Thymus (tissue), 14 donors: ENCODE measurements around the gene FLOT2. TPM values are rescaled to one million over a fixed set of nuclear protein-coding genes. Genes with fewer than 3 reads are reported as not detected.

Experiments
- DNase-seq, 9 donors: peaks; one replicate each; pipeline ENCODE4 v3.0.0-alpha.2; 2013; ENCODE audit warnings: low spot score in 9 of 9, low read depth in 6 of 9, missing footprints in 1 of 9
- H3K27ac ChIP-seq, 2 donors: one replicate each; pipeline ENCODE4 v1.5.1; 2013; ENCODE audit warnings: control low read depth in 1 of 2, low read depth in 1 of 2, low read length in 1 of 2, mild to moderate bottlenecking in 1 of 2, moderate library complexity in 1 of 2
- H3K27me3 ChIP-seq, 2 donors: one replicate each; pipeline ENCODE4 v1.5.1; 2013; ENCODE audit warnings: low read length in 1 of 2; ENCODE audit not compliant: control insufficient read depth in 2 of 2, insufficient read depth in 1 of 2
- H3K36me3 ChIP-seq, 2 donors: one replicate each; pipeline ENCODE4 v1.5.1; 2013; ENCODE audit warnings: low read length in 1 of 2, mild to moderate bottlenecking in 1 of 2, moderate library complexity in 1 of 2; ENCODE audit not compliant: control insufficient read depth in 2 of 2, insufficient read depth in 2 of 2
- H3K4me1 ChIP-seq, 2 donors: one replicate each; pipeline ENCODE4 v1.5.1; 2013; ENCODE audit warnings: low read length in 2 of 2; ENCODE audit not compliant: control insufficient read depth in 2 of 2, insufficient read depth in 2 of 2
- H3K4me3 ChIP-seq, 2 donors: one replicate each; pipeline ENCODE4 v1.5.1; 2013; ENCODE audit warnings: low read length in 2 of 2, control low read depth in 1 of 2, mild to moderate bottlenecking in 1 of 2
- H3K9me3 ChIP-seq, 2 donors: one replicate each; pipeline ENCODE4 v1.5.1; 2013; ENCODE audit warnings: low read length in 1 of 2, mild to moderate bottlenecking in 1 of 2; ENCODE audit not compliant: control insufficient read depth in 2 of 2, insufficient read depth in 1 of 2
- WGBS: extraction: QIAGEN DNeasy Blood & Tissue Kit; methylation state at CpG from one replicate; pipeline ENCODE4 v1.1.7; 2013; 5-methylcytosine and 5-hydroxymethylcytosine counted together
- long read RNA-seq, 10 donors: transcript quantifications; one replicate each; lab custom pipeline, GENCODE V29; 2026
- polyA plus RNA-seq: library from polyadenylated mRNA; stranded (reverse); fragments of 200-250 nt; gene quantifications from one replicate; pipeline ENCODE4 v1.2.3, GENCODE V29; 2013
- total RNA-seq: library from RNA; stranded (reverse); fragments of 120-200 nt; gene quantifications from one replicate; pipeline ENCODE4 v1.2.4, GENCODE V29; 2013
- donor health status: healthy.

The FLOT2 gene
- 29.9 TPM for total RNA-seq
- polyA plus RNA-seq: 82.1 TPM
- long read RNA-seq, donor 1, partial matches to known transcripts: 0 of 2 reads
- long read RNA-seq, donor 1, other reads (novel, unspliced or antisense): 0 of 2 reads
- long read RNA-seq, donor 2: 0 reads
- long read RNA-seq, donor 3, transcript FLOT2-202 (11 exons, 2,618 nt): major isoform, 8 of 8 reads
- long read RNA-seq, donor 3, partial matches to known transcripts: 0 of 8 reads
- long read RNA-seq, donor 3, other reads (novel, unspliced or antisense): 0 of 8 reads
- long read RNA-seq, donor 4, transcript FLOT2-202 (11 exons, 2,618 nt): major isoform, 12 of 15 reads
- long read RNA-seq, donor 4, partial matches to known transcripts: 0 of 15 reads
- long read RNA-seq, donor 4, other reads (novel, unspliced or antisense): 0 of 15 reads
- long read RNA-seq, donor 5, transcript FLOT2-202 (11 exons, 2,618 nt): major isoform, 18 of 25 reads
- long read RNA-seq, donor 5, partial matches to known transcripts: 5 of 25 reads
- long read RNA-seq, donor 5, other reads (novel, unspliced or antisense): 0 of 25 reads
- long read RNA-seq, donor 6, transcript FLOT2-202 (11 exons, 2,618 nt): major isoform, 20 of 20 reads
- long read RNA-seq, donor 6, partial matches to known transcripts: 0 of 20 reads
- long read RNA-seq, donor 6, other reads (novel, unspliced or antisense): 0 of 20 reads
- long read RNA-seq, donor 7, transcript FLOT2-202 (11 exons, 2,618 nt): major isoform, 8 of 9 reads
- long read RNA-seq, donor 7, partial matches to known transcripts: 0 of 9 reads
- long read RNA-seq, donor 7, other reads (novel, unspliced or antisense): 0 of 9 reads
- long read RNA-seq, donor 8, transcript FLOT2-202 (11 exons, 2,618 nt): major isoform, 9 of 9 reads
- long read RNA-seq, donor 8, partial matches to known transcripts: 0 of 9 reads
- long read RNA-seq, donor 8, other reads (novel, unspliced or antisense): 0 of 9 reads
- long read RNA-seq, donor 9, transcript FLOT2-202 (11 exons, 2,618 nt): major isoform, 11 of 11 reads
- long read RNA-seq, donor 9, partial matches to known transcripts: 0 of 11 reads
- long read RNA-seq, donor 9, other reads (novel, unspliced or antisense): 0 of 11 reads
- long read RNA-seq, donor 10, transcript FLOT2-202 (11 exons, 2,618 nt): major isoform, 15 of 15 reads
- long read RNA-seq, donor 10, partial matches to known transcripts: 0 of 15 reads
- long read RNA-seq, donor 10, other reads (novel, unspliced or antisense): 0 of 15 reads

GRCh38 chr17:28896884-28897768, at the start of gene FLOT2:
Gene FLOT2 (minus strand): TSS chr17:28897733. CDS start chr17:28897574, 159 bp downstream.
- peaks cover 0 to 3% of the 10 kb centered on the region in 2 donors for H3K36me3 ChIP-seq
- H3K27me3 ChIP-seq: no peaks in the 10 kb centered on the region
- peak within 1 kb of the TSS; percentile 75 to 83 for H3K4me3 ChIP-seq
- peak in 8 of 9 donors; percentile 15 to 84 (median 57) for DNase-seq
- peaks cover 24 to 44% of the 10 kb centered on the region in 2 donors for H3K4me1 ChIP-seq
- under 1% methylated on average over 73 of the region's 73 CpGs for WGBS
- H3K9me3 ChIP-seq: peaks cover 0 to 5% of the 10 kb centered on the region in 2 donors
- peak within 1 kb of the TSS; percentile 83 to 94 for H3K27ac ChIP-seq

- no peak for DNase-seq
- peaks cover 15 to 37% of the 10 kb centered on the region in 2 donors for H3K4me1 ChIP-seq
- H3K27ac ChIP-seq: no peak overlapping the region
- H3K9me3 ChIP-seq: no peaks in the 10 kb centered on the region
- no peak overlapping the region for H3K4me3 ChIP-seq
- 61% methylated on average over 4 of the region's 4 CpGs for WGBS
- peaks cover 9 to 42% of the 10 kb centered on the region in 2 donors for H3K36me3 ChIP-seq
- H3K27me3 ChIP-seq: no peaks in the 10 kb centered on the region
Observed at GRCh38 chr17:28946239-28946638, 48.7 kb upstream of the FLOT2 start.

GRCh38 chr17:28944862-28945741, 47.6 kb upstream of the FLOT2 start:
- Histone ChIP-seq H3K4me1 (peaks cover 15 to 37% of the 10 kb centered on the region in 2 donors), H3K4me3 (no peak overlapping the region), H3K36me3 (peaks cover 9 to 51% of the 10 kb centered on the region in 2 donors), H3K27me3 (no peaks in the 10 kb centered on the region), H3K9me3 (no peaks in the 10 kb centered on the region), H3K27ac (no peak overlapping the region)
- 92% methylated on average over 8 of the region's 8 CpGs for WGBS
- DNase-seq: no peak

- Histone ChIP-seq H3K36me3 (peaks cover 14 to 56% of the 10 kb centered on the region in 2 donors), H3K4me3 (no peak overlapping the region), H3K27me3 (no peaks in the 10 kb centered on the region), H3K27ac (no peak overlapping the region), H3K9me3 (no peaks in the 10 kb centered on the region), H3K4me1 (peaks cover 15 to 37% of the 10 kb centered on the region in 2 donors)
- no peak for DNase-seq
- 99% methylated on average over 4 of the region's 4 CpGs for WGBS
Observed at GRCh38 chr17:28944343-28944742, 46.8 kb upstream of the FLOT2 start.

- peaks cover 17 to 61% of the 10 kb centered on the region in 2 donors for H3K36me3 ChIP-seq
- H3K27ac ChIP-seq: no peak overlapping the region
- peaks cover 5 to 35% of the 10 kb centered on the region in 2 donors for H3K4me1 ChIP-seq
- H3K27me3 ChIP-seq: no peaks in the 10 kb centered on the region
- WGBS: 95% methylated on average over 2 of the region's 2 CpGs
- H3K4me3 ChIP-seq: no peak overlapping the region
- no peaks in the 10 kb centered on the region for H3K9me3 ChIP-seq
- no peak for DNase-seq
Observed at GRCh38 chr17:28942925-28943324, 45.4 kb upstream of the FLOT2 start.

GRCh38 chr17:28941251-28941650, 43.7 kb upstream of the FLOT2 start:
- Histone ChIP-seq H3K27ac (no peak overlapping the region), H3K4me1 (peaks cover 5 to 27% of the 10 kb centered on the region in 2 donors)

GRCh38 chr17:28940675-28941074, 43.1 kb upstream of the FLOT2 start:
- H3K27me3 ChIP-seq: no peaks in the 10 kb centered on the region
- H3K27ac ChIP-seq: no peak overlapping the region
- peaks cover 15 to 62% of the 10 kb centered on the region in 2 donors for H3K36me3 ChIP-seq
- peaks cover 5 to 28% of the 10 kb centered on the region in 2 donors for H3K4me1 ChIP-seq
- H3K9me3 ChIP-seq: no peaks in the 10 kb centered on the region
- no peak for DNase-seq
- WGBS: 96% methylated on average over 3 of the region's 3 CpGs
- H3K4me3 ChIP-seq: no peak overlapping the region

More at GRCh38 chr17:28941251-28941650, 43.7 kb upstream of the FLOT2 start:
- peaks cover 17 to 59% of the 10 kb centered on the region in 2 donors for H3K36me3 ChIP-seq
- no peaks in the 10 kb centered on the region for H3K9me3 ChIP-seq
- 98% methylated on average over 1 of the region's 1 CpG for WGBS
- H3K27me3 ChIP-seq: no peaks in the 10 kb centered on the region
- no peak overlapping the region for H3K4me3 ChIP-seq
- no peak for DNase-seq
